Mesendoderm (in vitro differentiated cells): ENCODE data around the gene OR2G2.

Experiments used
- DNase-seq: peaks from one replicate; pipeline ENCODE4 v3.0.0; 2013
- H2AK5ac ChIP-seq: 2 replicates; pipeline ENCODE4 v1.6.1; 2013; ENCODE audit warnings: low read length, inconsistent platforms
- H2BK120ac ChIP-seq: 2 replicates; pipeline ENCODE4 v1.6.1; 2013; ENCODE audit warnings: low read depth, mild to moderate bottlenecking, low read length, moderate library complexity, mixed read lengths
- H2BK15ac ChIP-seq: replicated peaks from 2 replicates; pipeline ENCODE4 v1.6.1; 2013; ENCODE audit warnings: low read depth, mild to moderate bottlenecking, moderate library complexity
- H2BK5ac ChIP-seq: 2 replicates; pipeline ENCODE4 v1.6.1; 2013; ENCODE audit warnings: low read length, inconsistent platforms
- H3K18ac ChIP-seq: 2 replicates; pipeline ENCODE4 v1.6.1; 2013; ENCODE audit warnings: mild to moderate bottlenecking, low read length, mixed read lengths
- H3K23ac ChIP-seq: one replicate; pipeline ENCODE4 v1.6.1; 2013; ENCODE audit warnings: low read length
- H3K27ac ChIP-seq: 2 replicates; pipeline ENCODE4 v1.5.1; 2013; ENCODE audit warnings: low read depth, mild to moderate bottlenecking, inconsistent platforms, low read length, moderate library complexity
- H3K27me3 ChIP-seq: 2 replicates; pipeline ENCODE4 v1.6.1; 2013; ENCODE audit warnings: low read length, control low read depth, mild to moderate bottlenecking, inconsistent platforms; ENCODE audit not compliant: insufficient read depth, poor library complexity
- H3K36me3 ChIP-seq: 2 replicates; pipeline ENCODE4 v1.6.1; 2013; ENCODE audit warnings: low read length, inconsistent platforms; ENCODE audit not compliant: control insufficient read depth, insufficient read depth
- H3K4ac ChIP-seq: one replicate; pipeline ENCODE4 v1.6.1; 2013; ENCODE audit warnings: low read depth, mild to moderate bottlenecking, low read length, moderate library complexity
- H3K4me1 ChIP-seq: 2 replicates; pipeline ENCODE4 v1.6.1; 2013; ENCODE audit warnings: low read depth, low read length, inconsistent platforms; ENCODE audit not compliant: control insufficient read depth
- H3K4me2 ChIP-seq: 2 replicates; pipeline ENCODE4 v1.6.1; 2013; ENCODE audit warnings: low read length
- H3K4me3 ChIP-seq: 2 replicates; pipeline ENCODE4 v1.5.1; 2013; ENCODE audit warnings: mild to moderate bottlenecking, low read length
- H3K56ac ChIP-seq: one replicate; pipeline ENCODE4 v1.6.1; 2013; ENCODE audit warnings: low read length
- H3K79me1 ChIP-seq: 2 replicates; pipeline ENCODE4 v1.6.1; 2013; ENCODE audit warnings: low read length, inconsistent platforms
- H3K79me2 ChIP-seq: 2 replicates; pipeline ENCODE4 v1.6.1; 2013; ENCODE audit warnings: mild to moderate bottlenecking, low read length; ENCODE audit not compliant: control insufficient read depth, insufficient read depth
- H3K9ac ChIP-seq: 2 replicates; pipeline ENCODE4 v1.6.1; 2013; ENCODE audit warnings: low read length, inconsistent platforms
- H4K5ac ChIP-seq: one replicate; pipeline ENCODE4 v1.6.1; 2013; ENCODE audit warnings: low read length
- H4K8ac ChIP-seq: one replicate; pipeline ENCODE4 v1.6.1; 2013; ENCODE audit warnings: low read depth, mild to moderate bottlenecking, control low read depth, low read length, moderate library complexity
- WGBS: extraction: QIAGEN DNeasy Blood & Tissue Kit; methylation state at CpG from one replicate; pipeline ENCODE4 v1.1.7; 2013; ENCODE audit warnings: low lambda C conversion rate, missing lambda C conversion rate; ENCODE audit not compliant: insufficient coverage; ENCODE audit errors: extremely low coverage; 5-methylcytosine and 5-hydroxymethylcytosine counted together

Gene OR2G2

DNA sequence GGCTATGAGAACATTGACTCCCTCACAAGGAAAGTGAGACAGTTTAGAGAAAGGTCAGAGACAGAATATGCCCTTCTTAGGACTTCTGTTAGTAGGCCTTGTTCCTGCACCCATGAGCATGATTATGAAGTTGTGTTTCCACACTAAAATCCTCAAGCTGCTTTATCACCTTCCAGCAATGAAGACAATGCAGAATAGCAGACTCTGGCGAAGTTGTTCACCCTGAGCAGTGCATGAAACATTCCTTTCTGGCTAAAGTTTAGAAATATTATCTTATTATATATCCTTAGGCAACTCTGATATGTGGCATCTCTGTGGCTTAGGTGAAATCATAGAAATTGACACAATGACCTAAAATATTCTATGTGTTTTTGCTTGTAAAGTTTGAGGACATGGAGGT, 13.9 kb upstream of the OR2G2 start:
- no peak overlapping the region for H2BK120ac ChIP-seq
- H3K56ac ChIP-seq: no peak overlapping the region
- no peak overlapping the region for H3K4me2 ChIP-seq
- H4K8ac ChIP-seq: no peak overlapping the region
- H3K4me1 ChIP-seq: no peaks in the 10 kb centered on the region
- no CpG with 5 or more reads among the region's 1 CpG for WGBS
- H3K79me2 ChIP-seq: no peaks in the 10 kb centered on the region
- H3K4ac ChIP-seq: no peak overlapping the region
- no peaks in the 10 kb centered on the region for H3K27me3 ChIP-seq
- DNase-seq: no peak
- no peak overlapping the region for H3K18ac ChIP-seq
- H3K4me3 ChIP-seq: no peak overlapping the region
- H3K23ac ChIP-seq: no peak overlapping the region
- H3K27ac ChIP-seq: no peak overlapping the region
- H2AK5ac ChIP-seq: no peak overlapping the region
- H4K5ac ChIP-seq: no peak overlapping the region
- H2BK15ac ChIP-seq: no peak overlapping the region
- H3K36me3 ChIP-seq: no peaks in the 10 kb centered on the region
- no peak overlapping the region for H3K9ac ChIP-seq
- H2BK5ac ChIP-seq: no peak overlapping the region
- no peaks in the 10 kb centered on the region for H3K79me1 ChIP-seq

DNA sequence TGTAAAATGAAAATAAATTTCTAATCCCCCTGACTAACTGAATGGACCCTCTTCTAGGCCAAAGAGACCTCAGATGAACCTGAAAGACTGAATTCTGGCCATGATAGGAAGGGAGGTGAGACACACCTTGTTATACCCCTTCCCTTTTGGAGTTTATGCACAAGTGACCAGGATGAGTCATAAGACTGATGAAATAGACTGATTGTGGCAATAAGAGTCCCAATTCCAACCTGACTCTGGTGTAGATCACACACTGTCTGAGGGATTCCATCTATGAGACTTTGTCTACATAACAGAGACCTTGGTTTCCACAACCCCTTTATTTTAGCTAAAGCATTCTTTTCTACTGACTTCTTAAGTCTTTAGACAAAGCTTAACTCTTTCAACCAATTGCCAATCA, 13.5 kb upstream of the OR2G2 start:
- Histone ChIP-seq H3K79me2 (no peaks in the 10 kb centered on the region), H3K9ac (no peak overlapping the region), H4K8ac (no peak overlapping the region), H3K4ac (no peak overlapping the region), H3K27ac (no peak overlapping the region), H2BK5ac (no peak overlapping the region), H3K36me3 (no peaks in the 10 kb centered on the region), H2AK5ac (no peak overlapping the region), H3K23ac (no peak overlapping the region), H3K18ac (no peak overlapping the region), H3K4me2 (no peak overlapping the region), H3K79me1 (no peaks in the 10 kb centered on the region), H4K5ac (no peak overlapping the region), H3K4me3 (no peak overlapping the region), H3K56ac (no peak overlapping the region), H2BK15ac (no peak overlapping the region), H2BK120ac (no peak overlapping the region), H3K27me3 (no peaks in the 10 kb centered on the region), H3K4me1 (no peaks in the 10 kb centered on the region)
- no peak for DNase-seq

DNA sequence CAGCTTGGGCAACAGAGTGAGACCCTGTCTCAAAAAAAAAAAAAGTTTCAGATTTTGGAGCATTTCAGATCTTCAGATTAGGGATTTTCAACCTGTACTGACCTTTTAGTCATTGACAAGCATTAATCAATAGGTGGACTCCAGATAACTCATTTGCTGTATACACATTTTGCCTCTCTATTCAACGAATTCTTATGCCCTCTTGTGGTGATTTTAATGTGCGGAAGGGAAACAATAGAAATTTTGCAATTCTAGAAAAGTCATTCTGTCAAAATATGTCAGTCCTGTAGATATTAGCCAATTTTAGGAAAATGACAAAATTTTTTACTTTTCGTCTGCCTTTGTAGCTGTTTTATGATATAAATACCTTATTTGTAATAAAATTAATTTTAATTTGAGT, 11.6 kb upstream of the OR2G2 start:
- DNase-seq: peak; percentile 16

DNA sequence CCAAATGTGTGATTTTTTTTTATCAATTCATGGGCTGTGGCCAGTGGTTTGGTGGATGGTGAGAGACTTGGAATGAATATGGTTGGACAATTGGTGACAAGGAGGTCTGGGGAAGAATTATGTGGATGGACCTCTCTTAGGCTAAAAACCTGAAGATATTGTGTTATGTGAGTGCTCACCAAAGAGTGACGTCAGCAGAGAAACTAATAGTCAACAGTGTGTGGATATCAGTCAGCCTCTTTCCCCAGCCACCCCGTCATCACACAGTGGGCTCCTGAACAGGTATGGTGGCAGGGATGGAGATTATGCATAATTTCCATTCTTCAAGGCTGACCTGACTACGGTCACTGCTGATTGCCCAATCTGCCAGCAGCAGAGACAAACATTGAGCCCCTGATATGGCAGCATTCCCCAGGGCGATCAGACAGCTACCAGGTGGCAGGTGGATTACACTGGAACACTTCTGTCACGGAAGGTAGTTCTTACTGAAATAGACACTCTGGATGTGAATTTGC, 9.2 kb upstream of the OR2G2 start:
- no peak overlapping the region for H3K27ac ChIP-seq

More for the DNA sequence above, 11.6 kb upstream of the OR2G2 start:
- no peak overlapping the region for H3K4me2 ChIP-seq
- H3K4ac ChIP-seq: no peak overlapping the region
- no peak overlapping the region for H2AK5ac ChIP-seq
- no peak overlapping the region for H3K4me3 ChIP-seq
- no peak overlapping the region for H3K56ac ChIP-seq
- H2BK120ac ChIP-seq: no peak overlapping the region
- no CpG with 5 or more reads among the region's 3 CpGs for WGBS
- no peaks in the 10 kb centered on the region for H3K36me3 ChIP-seq
- no peak overlapping the region for H3K27ac ChIP-seq
- no peaks in the 10 kb centered on the region for H3K4me1 ChIP-seq
- no peak overlapping the region for H4K8ac ChIP-seq
- no peaks in the 10 kb centered on the region for H3K79me1 ChIP-seq
- H4K5ac ChIP-seq: no peak overlapping the region
- H3K9ac ChIP-seq: no peak overlapping the region
- no peak overlapping the region for H3K18ac ChIP-seq
- no peak overlapping the region for H2BK15ac ChIP-seq
- H3K23ac ChIP-seq: no peak overlapping the region
- no peaks in the 10 kb centered on the region for H3K79me2 ChIP-seq
- no peaks in the 10 kb centered on the region for H3K27me3 ChIP-seq
- no peak overlapping the region for H2BK5ac ChIP-seq

DNA sequence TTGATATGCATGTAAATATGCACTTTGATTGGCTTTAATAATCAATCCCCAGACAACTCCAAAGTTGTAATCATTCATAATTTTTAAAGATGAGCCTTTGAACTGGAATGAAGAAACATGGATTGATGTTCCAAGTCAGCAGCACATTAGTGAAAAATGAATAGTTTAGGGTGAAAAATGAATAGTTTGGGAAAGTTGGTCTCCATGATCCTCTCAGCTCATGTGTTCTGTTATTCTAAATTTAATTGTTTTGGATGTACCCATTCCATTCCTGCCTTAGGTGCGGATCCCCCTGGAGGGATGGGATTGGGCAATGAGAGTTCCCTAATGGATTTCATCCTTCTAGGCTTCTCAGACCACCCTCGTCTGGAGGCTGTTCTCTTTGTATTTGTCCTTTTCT, 17.1 kb downstream of the OR2G2 start, which contains the start of gene OR2G3:
OR2G3 (plus strand) TSS at position 301 of the 400 bp plus-strand sequence; CDS start at position 301, 0 bp downstream.
- WGBS: no CpG with 5 or more reads among the region's 2 CpGs

More for the DNA sequence above, 9.2 kb upstream of the OR2G2 start:
- no peak overlapping the region for H3K4ac ChIP-seq
- no peaks in the 10 kb centered on the region for H3K79me1 ChIP-seq
- H2AK5ac ChIP-seq: no peak overlapping the region
- no peak overlapping the region for H3K23ac ChIP-seq
- no peak overlapping the region for H3K18ac ChIP-seq
- no peak overlapping the region for H4K5ac ChIP-seq
- H2BK15ac ChIP-seq: no peak overlapping the region
- H2BK120ac ChIP-seq: no peak overlapping the region
- H3K27me3 ChIP-seq: no peaks in the 10 kb centered on the region
- no peak overlapping the region for H3K9ac ChIP-seq
- no CpG with 5 or more reads among the region's 5 CpGs for WGBS
- DNase-seq: no peak
- H4K8ac ChIP-seq: no peak overlapping the region
- H3K56ac ChIP-seq: no peak overlapping the region
- H3K79me2 ChIP-seq: no peaks in the 10 kb centered on the region
- H3K4me2 ChIP-seq: no peak overlapping the region
- no peaks in the 10 kb centered on the region for H3K36me3 ChIP-seq
- no peak overlapping the region for H2BK5ac ChIP-seq
- H3K4me3 ChIP-seq: no peak overlapping the region
- H3K4me1 ChIP-seq: no peaks in the 10 kb centered on the region

DNA sequence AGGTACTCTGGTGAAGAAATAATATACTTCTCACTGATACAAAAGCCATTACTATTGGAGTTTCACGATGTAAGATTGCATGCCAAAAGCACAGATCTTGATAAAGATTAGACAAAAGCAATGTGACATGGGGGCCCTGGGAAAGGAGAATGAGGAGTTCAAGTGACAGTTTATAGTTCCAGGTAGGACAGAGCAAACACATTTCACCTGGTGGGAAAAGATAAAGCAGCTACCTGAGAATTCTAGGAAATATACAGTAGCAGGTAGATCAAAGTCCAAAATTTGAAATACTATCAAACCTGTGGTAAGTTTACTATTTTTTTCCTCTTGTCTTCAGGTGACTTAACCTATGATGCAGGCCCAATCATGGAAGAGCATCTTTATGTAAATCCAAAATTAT, 25.2 kb downstream of the OR2G2 start:
- Histone ChIP-seq H3K4me2 (no peak overlapping the region), H3K79me2 (no peaks in the 10 kb centered on the region), H3K27me3 (no peaks in the 10 kb centered on the region), H3K9ac (no peak overlapping the region), H3K4me1 (no peaks in the 10 kb centered on the region), H3K79me1 (no peaks in the 10 kb centered on the region), H4K5ac (no peak overlapping the region), H2BK15ac (no peak overlapping the region), H3K23ac (no peak overlapping the region), H3K18ac (no peak overlapping the region), H2BK120ac (no peak overlapping the region), H2BK5ac (no peak overlapping the region), H3K4ac (no peak overlapping the region), H3K4me3 (no peak overlapping the region), H3K56ac (no peak overlapping the region), H3K36me3 (no peaks in the 10 kb centered on the region), H4K8ac (no peak overlapping the region), H2AK5ac (no peak overlapping the region), H3K27ac (no peak overlapping the region)
- WGBS: no CpG with 5 or more reads among the region's 1 CpG
- no peak for DNase-seq

More for the DNA sequence above, 17.1 kb downstream of the OR2G2 start, which contains the start of gene OR2G3:
- Histone ChIP-seq H3K27ac (no peak within 1 kb of the TSS), H2BK15ac (no peak within 1 kb of the TSS), H2BK5ac (no peak within 1 kb of the TSS), H2AK5ac (no peak within 1 kb of the TSS), H3K36me3 (no peaks in the 10 kb centered on the region), H3K9ac (no peak within 1 kb of the TSS), H2BK120ac (no peak within 1 kb of the TSS), H4K5ac (no peak within 1 kb of the TSS), H3K23ac (no peak within 1 kb of the TSS), H3K4me1 (no peaks in the 10 kb centered on the region), H3K4me3 (no peak within 1 kb of the TSS), H3K56ac (no peak within 1 kb of the TSS), H3K79me1 (no peaks in the 10 kb centered on the region), H3K27me3 (no peaks in the 10 kb centered on the region), H3K4me2 (no peak within 1 kb of the TSS), H4K8ac (no peak within 1 kb of the TSS), H3K18ac (no peak within 1 kb of the TSS), H3K4ac (no peak within 1 kb of the TSS), H3K79me2 (no peaks in the 10 kb centered on the region)
- DNase-seq: no peak
